Gastroesophageal sphincter (tissue), 4 donors: ENCODE measurements around the gene WRNIP1. TPM values are rescaled to one million over a fixed set of nuclear protein-coding genes. Genes with fewer than 3 reads are reported as not detected.

Experiments used
- ATAC-seq: fragments of 150-250 bp; one replicate; pipeline ENCODE4 v1.9.1; 2016; ENCODE audit warnings: mild to moderate bottlenecking, moderate library complexity
- H3K27ac ChIP-seq, 4 donors: fragments of 200-600 bp; sonication (generic) in 3 of 4; 1 replicate in 3 of 4; 2 replicates in 1 of 4; pipeline ENCODE4 v1.5.1; 2016 to 2019
- H3K27me3 ChIP-seq: fragments of 200-600 bp; sonication (generic); one replicate; pipeline ENCODE4 v1.5.1; 2019
- H3K36me3 ChIP-seq, 2 donors: fragments of 200-600 bp; sonication (generic); one replicate each; pipeline ENCODE4 v1.5.1; 2019; ENCODE audit warnings: control low read depth in 1 of 2
- H3K4me1 ChIP-seq, 3 donors: fragments of 200-600 bp; sonication (generic); 1 replicate in 2 of 3; 2 replicates in 1 of 3; pipeline ENCODE4 v1.5.1; 2016 to 2019; ENCODE audit warnings: control low read depth in 2 of 3
- H3K4me3 ChIP-seq, 2 donors: fragments of 200-600 bp; sonication (generic); one replicate each; pipeline ENCODE4 v1.5.1; 2019; ENCODE audit warnings: mild to moderate bottlenecking in 1 of 2, moderate library complexity in 1 of 2
- H3K9me3 ChIP-seq, 3 donors: fragments of 200-600 bp; sonication (generic); one replicate each; pipeline ENCODE4 v1.5.1; 2017 to 2019; ENCODE audit warnings: control low read depth in 2 of 3
- CTCF ChIP-seq, 4 experiments: fragments of 200-600 bp in 2 of 4; fragments of 450-650 bp in 2 of 4; sonication (generic) in 1 of 4; IDR thresholded peaks; one replicate each; pipeline ENCODE4 v1.5.1; 2017 to 2019; ENCODE audit warnings: antibody characterized with exemption in 4 of 4, mild to moderate bottlenecking in 2 of 4, moderate library complexity in 2 of 4
- EP300 ChIP-seq: sonication (generic); formaldehyde crosslinking; IDR thresholded peaks from one replicate; pipeline ENCODE4 v1.6.1; 2017; ENCODE audit warnings: antibody characterized with exemption, mild to moderate bottlenecking
- POLR2A ChIP-seq, 2 donors: fragments of 450-650 bp; IDR thresholded peaks; one replicate each; pipeline ENCODE4 v1.6.1; 2017; ENCODE audit warnings: antibody characterized with exemption in 2 of 2, mild to moderate bottlenecking in 2 of 2, moderate library complexity in 1 of 2
- POLR2AphosphoS5 ChIP-seq: sonication (generic); formaldehyde crosslinking; IDR thresholded peaks from one replicate; pipeline ENCODE4 v1.6.1; 2017; ENCODE audit warnings: antibody characterized with exemption
- WGBS, 2 donors: methylation state at CpG; one replicate each; pipeline ENCODE4 v1.1.5; 2018; ENCODE audit warnings: low coverage in 1 of 2; 5-methylcytosine and 5-hydroxymethylcytosine counted together
- total RNA-seq, 4 donors: library from RNA; depleted of rRNA; stranded (reverse); fragments of >200 nt; gene quantifications; one replicate each; pipeline ENCODE4 v1.1.0, GENCODE V29; 2016

The WRNIP1 gene
- total RNA-seq, 4 donors from 2014 or later = 48.1 to 66.1 (median 57.1) TPM

DNA sequence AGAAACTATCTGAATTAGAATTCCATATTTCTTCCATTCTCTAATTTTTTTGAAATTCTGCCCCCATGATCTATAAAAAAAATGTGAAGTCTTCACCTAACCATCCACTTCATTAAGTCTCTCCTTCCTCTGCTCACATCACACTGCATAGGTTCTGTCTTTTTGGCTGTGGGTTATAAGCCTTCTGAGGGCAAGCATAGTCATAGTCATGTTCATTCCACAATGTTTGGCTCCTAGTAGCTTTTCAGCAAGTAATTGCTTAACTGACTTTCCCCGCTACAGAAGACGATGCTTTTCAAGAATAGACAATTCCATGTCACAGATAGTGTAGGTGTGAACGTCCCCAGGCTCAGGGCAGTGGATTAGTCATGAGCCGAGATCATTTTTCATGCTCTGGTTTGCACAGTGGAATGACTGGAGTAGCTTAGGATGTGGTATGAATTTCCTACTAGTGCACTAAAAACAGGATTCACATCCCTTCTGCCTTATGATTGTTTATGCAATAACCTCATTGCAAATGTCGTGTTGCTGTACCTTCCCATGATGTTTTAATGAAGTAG, 29.1 kb downstream of the WRNIP1 start:
- no peak for TF ChIP-seq EP300
- TF ChIP-seq POLR2A (IDR thresholded peaks at IDR 0.05) = no peak
- TF ChIP-seq CTCF (IDR thresholded peaks at IDR 0.05) = no peak
- TF ChIP-seq POLR2AphosphoS5 = no peak
- Histone ChIP-seq H3K4me3 (no peak overlapping the region), H3K27me3 (no peaks in the 10 kb centered on the region), H3K4me1 (peaks cover 0 to 69% (median 9%) of the 10 kb centered on the region in 3 donors), H3K36me3 (no peaks in the 10 kb centered on the region), H3K9me3 (no peaks in the 10 kb centered on the region), H3K27ac (no peak overlapping the region)
- WGBS, 2 donors = 83 to 86% methylated on average over 5 of the region's 5 CpGs
- no peak for ATAC-seq

- 86 to 88% methylated on average over 2 of the region's 2 CpGs for WGBS, 2 donors
Observed at GRCh38 chr6:2795162-2795561, 30.0 kb downstream of the WRNIP1 start.

GRCh38 chr6:2795956-2796355, 30.8 kb downstream of the WRNIP1 start:
- no peak for ATAC-seq
- Histone ChIP-seq H3K4me1 (peaks cover 0 to 52% (median 5%) of the 10 kb centered on the region in 3 donors), H3K9me3 (no peaks in the 10 kb centered on the region), H3K27me3 (no peaks in the 10 kb centered on the region), H3K36me3 (peaks cover 0 to 6% of the 10 kb centered on the region in 2 donors), H3K27ac (no peak overlapping the region), H3K4me3 (no peak overlapping the region)
- 91% methylated on average over 5 of the region's 16 CpGs; no CpG with 5 or more reads in 1 of the 2 donors for WGBS, 2 donors
- TF ChIP-seq POLR2A (IDR thresholded peaks at IDR 0.05) (no peak), POLR2AphosphoS5 (no peak)

More at GRCh38 chr6:2795162-2795561, 30.0 kb downstream of the WRNIP1 start:
- TF ChIP-seq POLR2A (IDR thresholded peaks at IDR 0.05) (no peak), POLR2AphosphoS5 (no peak), CTCF (IDR thresholded peaks at IDR 0.05) (no peak), EP300 (no peak)
- H3K36me3 ChIP-seq = no peaks in the 10 kb centered on the region
- no peak overlapping the region for H3K4me3 ChIP-seq
- no peaks in the 10 kb centered on the region for H3K27me3 ChIP-seq
- H3K9me3 ChIP-seq = no peaks in the 10 kb centered on the region
- no peak overlapping the region for H3K27ac ChIP-seq
- peaks cover 0 to 60% (median 9%) of the 10 kb centered on the region in 3 donors for H3K4me1 ChIP-seq
- ATAC-seq = no peak

- Histone ChIP-seq H3K4me3 (no peak overlapping the region), H3K27ac (no peak overlapping the region), H3K4me1 (peaks cover 0 to 43% (median 3%) of the 10 kb centered on the region in 3 donors), H3K36me3 (peaks cover 0 to 7% of the 10 kb centered on the region in 2 donors), H3K9me3 (no peaks in the 10 kb centered on the region), H3K27me3 (no peaks in the 10 kb centered on the region)
- TF ChIP-seq POLR2AphosphoS5 = no peak
- no peak for TF ChIP-seq CTCF (IDR thresholded peaks at IDR 0.05)
- TF ChIP-seq EP300 = no peak
- no peak for TF ChIP-seq POLR2A (IDR thresholded peaks at IDR 0.05)
- no peak for ATAC-seq
- 83% methylated on average over 1 of the region's 6 CpGs; no CpG with 5 or more reads in 1 of the 2 donors for WGBS, 2 donors
Observed at GRCh38 chr6:2796861-2797260, 31.7 kb downstream of the WRNIP1 start.

DNA sequence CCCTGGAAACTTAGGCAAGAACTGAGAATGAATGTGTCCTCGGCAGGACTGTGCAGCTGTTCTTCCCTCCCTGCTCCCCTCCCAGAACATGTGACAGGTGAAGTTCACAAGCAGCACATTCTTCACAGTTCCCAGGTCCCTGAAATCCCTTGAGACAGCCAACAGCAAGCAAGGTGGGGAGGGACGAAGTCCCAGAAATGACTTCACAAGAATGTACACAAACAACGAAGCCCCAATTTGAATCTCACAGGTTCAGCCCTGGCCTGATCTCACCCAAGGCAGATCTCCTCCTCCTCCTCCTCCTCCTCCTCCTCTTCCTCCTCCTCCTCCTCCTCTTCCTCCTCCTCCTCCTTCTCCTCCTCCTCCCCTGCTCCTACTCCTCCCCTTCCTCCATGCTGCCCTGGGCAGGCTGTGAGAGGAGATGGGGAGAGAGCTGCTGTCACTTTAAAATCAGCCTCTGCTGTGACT, 32.4 kb downstream of the WRNIP1 start:
- Histone ChIP-seq H3K36me3 (peaks cover 0 to 7% of the 10 kb centered on the region in 2 donors), H3K9me3 (no peaks in the 10 kb centered on the region), H3K4me3 (no peak overlapping the region), H3K27me3 (no peaks in the 10 kb centered on the region), H3K27ac (no peak overlapping the region), H3K4me1 (peaks cover 0 to 36% (median 0%) of the 10 kb centered on the region in 3 donors)
- WGBS, 2 donors = 25 to 34% methylated on average over 3 of the region's 3 CpGs
- TF ChIP-seq POLR2A (IDR thresholded peaks at IDR 0.05) (no peak), POLR2AphosphoS5 (peak; percentile 25), EP300 (no peak), CTCF (IDR thresholded peaks at IDR 0.05) (no peak)
- ATAC-seq = peak; percentile 22
